Ishikawa (cell line): Measurements from ENCODE around the gene CDCA3.

ENCODE experiments used
- CEBPB ChIP-seq: IDR thresholded peaks from 2 replicates; pipeline ENCODE4 v1.6.1; 2012
- CREB1 ChIP-seq: IDR thresholded peaks from 2 replicates; pipeline ENCODE4 v1.6.1; 2012; ENCODE audit warnings: low read depth
- EGR1 ChIP-seq: IDR thresholded peaks from 2 replicates; pipeline ENCODE4 v1.6.1; 2012
- EP300 ChIP-seq: IDR thresholded peaks from 2 replicates; pipeline ENCODE4 v1.6.1; 2012; ENCODE audit warnings: borderline replicate concordance
- FOXM1 ChIP-seq: IDR thresholded peaks from 2 replicates; pipeline ENCODE4 v1.6.1; 2012; ENCODE audit warnings: low read depth, borderline replicate concordance
- MAX ChIP-seq: IDR thresholded peaks from 2 replicates; pipeline ENCODE4 v1.6.1; 2012
- NFIC ChIP-seq: IDR thresholded peaks from 2 replicates; pipeline ENCODE4 v1.6.1; 2012
- RAD21 ChIP-seq: IDR thresholded peaks from 2 replicates; pipeline ENCODE4 v1.6.1; 2012; ENCODE audit warnings: low read depth
- REST ChIP-seq: IDR thresholded peaks from 2 replicates; pipeline ENCODE4 v1.6.1; 2012; ENCODE audit warnings: low read depth, mild to moderate bottlenecking
- TAF1 ChIP-seq: IDR thresholded peaks from 2 replicates; pipeline ENCODE4 v1.6.1; 2012; ENCODE audit warnings: low read depth, mild to moderate bottlenecking
- TCF12 ChIP-seq: IDR thresholded peaks from 2 replicates; pipeline ENCODE4 v1.6.1; 2012; ENCODE audit warnings: low read depth
- TEAD4 ChIP-seq: IDR thresholded peaks from 2 replicates; pipeline ENCODE4 v1.6.1; 2012
- USF1 ChIP-seq: IDR thresholded peaks from 2 replicates; pipeline ENCODE4 v1.6.1; 2012
- YY1 ChIP-seq: IDR thresholded peaks from 2 replicates; pipeline ENCODE4 v1.6.1; 2012; ENCODE audit warnings: low read depth
- ZBTB7A ChIP-seq: IDR thresholded peaks from 2 replicates; pipeline ENCODE4 v1.6.1; 2012; ENCODE audit warnings: low read depth

The CDCA3 gene

GRCh38 chr12:6883252-6883651, 32.2 kb upstream of the CDCA3 start:
- TF ChIP-seq NFIC (no peak), TCF12 (no peak), FOXM1 (no peak), TEAD4 (no peak), REST (no peak), MAX (no peak)

GRCh38 chr12:6873094-6874014, 22.3 kb upstream of the CDCA3 start, which contains the start of gene SPSB2:
TSS of gene SPSB2 (minus strand) at chr12:6873303. CDS start at chr12:6872901, 402 bp downstream.
- TF ChIP-seq TAF1 (peak; percentile 81), YY1 (0 out of 2 replicates have a peak, but pooled peaks have one; percentile 12), NFIC (peak; percentile 17; the same call in 1 of the 2 replicates), USF1 (no peak), EGR1 (peak; percentile 58; the same call in 1 of the 2 replicates), CREB1 (no peak), TEAD4 (0 out of 2 replicates have a peak, but pooled peaks have one; percentile 4), RAD21 (no peak), EP300 (no peak), ZBTB7A (peak; percentile 79; the same call in 1 of the 2 replicates)

GRCh38 chr12:6872073-6873048, 21.3 kb upstream of the CDCA3 start:
- no peak for TF ChIP-seq EGR1
- peak; percentile 43; the same call in 1 of the 2 replicates for TF ChIP-seq TCF12
- peak; percentile 52; the same call in 1 of the 2 replicates for TF ChIP-seq TEAD4
- TF ChIP-seq USF1, result peak; percentile 41; the same call in 1 of the 2 replicates
- no peak for TF ChIP-seq REST
- peak; percentile 87 for TF ChIP-seq ZBTB7A
- TF ChIP-seq CREB1, result no peak
- no peak for TF ChIP-seq FOXM1
- no peak for TF ChIP-seq CEBPB
- TF ChIP-seq NFIC, result no peak
- TF ChIP-seq MAX, result peak; percentile 68
- peak; percentile 41 for TF ChIP-seq YY1
- no peak for TF ChIP-seq EP300
- peak; percentile 48; the same call in 1 of the 2 replicates for TF ChIP-seq RAD21
- no peak; the same call in 1 of the 2 replicates for TF ChIP-seq TAF1

- TF ChIP-seq RAD21, result no peak
- no peak for TF ChIP-seq TEAD4
- 0 out of 2 replicates have a peak, but pooled peaks have one; percentile 13 for TF ChIP-seq YY1
Measured at GRCh38 chr12:6871052-6871957, 20.2 kb upstream of the CDCA3 start.
